Measurements from ENCODE around the gene STPG2. TPM values are rescaled to one million over a fixed set of nuclear protein-coding genes. Genes with fewer than 3 reads are reported as not detected.
"Not testable (repeated sequence)": the region's sequence is repeated elsewhere in the genome, so short reads cannot be mapped to it uniquely, and the experiment has no call there.

Gene STPG2
- total RNA-seq, 1 donor from 2014 or later, result 0.52 TPM

- H3K4me3 ChIP-seq (ENCODE audit: low read length in 3 of 3), result no peak overlapping the region
- H3K4me1 ChIP-seq (ENCODE audit: control insufficient read depth in 3 of 3, insufficient read depth in 3 of 3, low read length in 3 of 3), result no peaks in the 10 kb centered on the region
- no peak overlapping the region for H3K27ac ChIP-seq (ENCODE audit: low read depth, low read length)
- no peak overlapping the region for H3K9ac ChIP-seq (ENCODE audit: low read depth in 1 of 3, low read length in 3 of 3)
- no peaks in the 10 kb centered on the region for H3K27me3 ChIP-seq (ENCODE audit: control insufficient read depth in 3 of 3, insufficient read depth in 3 of 3, low read length in 3 of 3)
- H3K36me3 ChIP-seq (ENCODE audit: control insufficient read depth in 3 of 3, insufficient read depth in 3 of 3, low read length in 3 of 3), result no peaks in the 10 kb centered on the region
- H3K9me3 ChIP-seq (ENCODE audit: control insufficient read depth in 3 of 3, low read length in 3 of 3), result no peaks in the 10 kb centered on the region
Observed at GRCh38 chr4:97560009-97560408, 583.3 kb downstream of the STPG2 start.

GRCh38 chr4:97558204-97558778, 585.0 kb downstream of the STPG2 start:
- Histone ChIP-seq H3K9ac (ENCODE audit: low read depth in 1 of 3, low read length in 3 of 3) (no peak overlapping the region), H3K9me3 (ENCODE audit: control insufficient read depth in 3 of 3, low read length in 3 of 3) (no peaks in the 10 kb centered on the region), H3K27me3 (ENCODE audit: control insufficient read depth in 3 of 3, insufficient read depth in 3 of 3, low read length in 3 of 3) (no peaks in the 10 kb centered on the region), H3K4me1 (ENCODE audit: control insufficient read depth in 3 of 3, insufficient read depth in 3 of 3, low read length in 3 of 3) (no peaks in the 10 kb centered on the region), H3K36me3 (ENCODE audit: control insufficient read depth in 3 of 3, insufficient read depth in 3 of 3, low read length in 3 of 3) (no peaks in the 10 kb centered on the region), H3K4me3 (ENCODE audit: low read length in 3 of 3) (no peak overlapping the region), H3K27ac (ENCODE audit: low read depth, low read length) (no peak overlapping the region)

DNA sequence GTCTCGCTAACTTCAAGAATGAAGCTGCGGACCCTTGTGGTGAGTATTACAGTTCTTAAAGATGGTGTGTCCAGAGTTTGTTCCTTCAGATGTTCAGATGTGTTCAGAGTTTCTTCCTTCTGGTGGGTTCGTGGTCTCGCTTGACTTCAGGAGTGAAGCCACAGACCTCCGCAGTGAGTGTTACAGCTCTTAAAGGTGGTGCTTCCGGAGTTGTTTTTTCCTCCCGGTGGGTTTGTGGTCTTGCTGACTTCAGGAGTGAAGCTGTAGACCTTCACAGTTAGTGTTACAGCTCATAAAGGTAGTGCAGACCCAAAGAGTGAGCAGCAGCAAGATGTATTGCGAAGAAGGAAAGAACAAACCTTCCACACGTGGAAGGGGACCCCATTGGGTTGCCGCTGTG, 592.6 kb downstream of the STPG2 start:
- H3K9ac ChIP-seq (ENCODE audit: low read depth in 1 of 3, low read length in 3 of 3); H3K9me3 ChIP-seq (ENCODE audit: control insufficient read depth in 3 of 3, low read length in 3 of 3); H3K36me3 ChIP-seq (ENCODE audit: control insufficient read depth in 3 of 3, insufficient read depth in 3 of 3, low read length in 3 of 3): not testable (repeated sequence)

DNA sequence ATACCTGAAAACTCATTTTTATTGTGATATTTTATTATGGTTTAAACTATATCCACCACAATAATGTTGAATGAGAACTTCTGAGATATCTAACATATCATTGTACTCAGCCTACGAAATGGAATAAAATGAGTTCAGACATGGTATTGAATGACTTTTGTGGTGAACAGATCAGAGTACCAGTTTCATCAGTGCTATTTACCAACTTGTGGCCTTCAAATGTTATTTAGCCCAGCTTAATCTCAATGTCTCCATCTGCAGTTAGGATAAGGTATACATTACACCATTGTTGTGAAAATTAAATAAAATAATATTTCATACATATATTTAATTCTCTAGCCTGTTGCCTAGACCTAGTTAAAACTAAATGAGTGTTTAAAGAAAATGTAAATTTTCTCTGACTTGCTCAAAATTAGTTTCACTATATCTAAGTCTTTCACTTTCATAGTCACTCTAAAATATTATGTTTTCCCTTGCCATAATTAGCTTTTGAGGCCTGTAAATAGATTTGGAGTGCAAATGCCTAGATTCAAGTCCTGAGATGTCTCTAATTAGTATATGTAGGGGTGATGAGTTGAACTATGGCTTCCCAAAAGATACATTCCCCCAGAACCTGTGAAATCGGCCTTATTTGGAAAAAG, 594.2 kb downstream of the STPG2 start:
- no peak overlapping the region for H3K9ac ChIP-seq (ENCODE audit: low read depth in 1 of 3, low read length in 3 of 3)
- H3K4me3 ChIP-seq (ENCODE audit: low read length in 3 of 3), result no peak overlapping the region
- no peaks in the 10 kb centered on the region for H3K27me3 ChIP-seq (ENCODE audit: control insufficient read depth in 3 of 3, insufficient read depth in 3 of 3, low read length in 3 of 3)
- H3K4me1 ChIP-seq (ENCODE audit: control insufficient read depth in 3 of 3, insufficient read depth in 3 of 3, low read length in 3 of 3), result no peaks in the 10 kb centered on the region
- no peaks in the 10 kb centered on the region for H3K36me3 ChIP-seq (ENCODE audit: control insufficient read depth in 3 of 3, insufficient read depth in 3 of 3, low read length in 3 of 3)
- H3K27ac ChIP-seq (ENCODE audit: low read depth, low read length), result no peak overlapping the region
- H3K9me3 ChIP-seq (ENCODE audit: control insufficient read depth in 3 of 3, low read length in 3 of 3), result no peaks in the 10 kb centered on the region

More for the DNA sequence above, 592.6 kb downstream of the STPG2 start:
- H3K4me3 ChIP-seq (ENCODE audit: low read length in 3 of 3); H3K4me1 ChIP-seq (ENCODE audit: control insufficient read depth in 3 of 3, insufficient read depth in 3 of 3, low read length in 3 of 3); H3K27me3 ChIP-seq (ENCODE audit: control insufficient read depth in 3 of 3, insufficient read depth in 3 of 3, low read length in 3 of 3); H3K27ac ChIP-seq (ENCODE audit: low read depth, low read length): not testable (repeated sequence)

- Histone ChIP-seq H3K27ac (ENCODE audit: low read depth, low read length) (no peak overlapping the region), H3K9me3 (ENCODE audit: control insufficient read depth in 3 of 3, low read length in 3 of 3) (no peaks in the 10 kb centered on the region), H3K4me1 (ENCODE audit: control insufficient read depth in 3 of 3, insufficient read depth in 3 of 3, low read length in 3 of 3) (no peaks in the 10 kb centered on the region), H3K4me3 (ENCODE audit: low read length in 3 of 3) (no peak overlapping the region), H3K27me3 (ENCODE audit: control insufficient read depth in 3 of 3, insufficient read depth in 3 of 3, low read length in 3 of 3) (no peaks in the 10 kb centered on the region), H3K9ac (ENCODE audit: low read depth in 1 of 3, low read length in 3 of 3) (no peak overlapping the region), H3K36me3 (ENCODE audit: control insufficient read depth in 3 of 3, insufficient read depth in 3 of 3, low read length in 3 of 3) (no peaks in the 10 kb centered on the region)
Observed at GRCh38 chr4:97548186-97548585, 595.1 kb downstream of the STPG2 start.

DNA sequence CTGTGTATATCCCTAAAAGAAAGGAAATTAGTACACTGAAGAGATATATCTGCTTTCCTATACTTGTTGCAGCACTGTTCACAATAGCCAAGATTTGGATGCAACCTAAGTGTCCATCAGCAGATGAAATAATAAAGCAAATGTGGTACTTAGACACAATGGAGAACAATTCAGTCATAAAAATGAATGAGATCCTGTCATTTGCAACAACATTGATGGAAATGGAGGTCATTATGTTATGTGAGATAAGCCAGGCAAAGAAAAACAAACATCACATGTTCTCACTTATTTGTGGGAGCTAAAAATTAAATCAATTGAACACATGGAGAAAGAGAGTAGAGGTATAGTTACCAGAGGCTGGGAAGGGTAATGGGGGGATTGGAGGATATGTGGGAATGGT, 611.9 kb downstream of the STPG2 start:
- Histone ChIP-seq H3K27ac (ENCODE audit: low read depth, low read length) (no peak overlapping the region), H3K9ac (ENCODE audit: low read depth in 1 of 3, low read length in 3 of 3) (no peak overlapping the region), H3K4me3 (ENCODE audit: low read length in 3 of 3) (no peak overlapping the region), H3K4me1 (ENCODE audit: control insufficient read depth in 3 of 3, insufficient read depth in 3 of 3, low read length in 3 of 3) (no peaks in the 10 kb centered on the region), H3K36me3 (ENCODE audit: control insufficient read depth in 3 of 3, insufficient read depth in 3 of 3, low read length in 3 of 3) (no peaks in the 10 kb centered on the region), H3K9me3 (ENCODE audit: control insufficient read depth in 3 of 3, low read length in 3 of 3) (no peaks in the 10 kb centered on the region), H3K27me3 (ENCODE audit: control insufficient read depth in 3 of 3, insufficient read depth in 3 of 3, low read length in 3 of 3) (no peaks in the 10 kb centered on the region)

DNA sequence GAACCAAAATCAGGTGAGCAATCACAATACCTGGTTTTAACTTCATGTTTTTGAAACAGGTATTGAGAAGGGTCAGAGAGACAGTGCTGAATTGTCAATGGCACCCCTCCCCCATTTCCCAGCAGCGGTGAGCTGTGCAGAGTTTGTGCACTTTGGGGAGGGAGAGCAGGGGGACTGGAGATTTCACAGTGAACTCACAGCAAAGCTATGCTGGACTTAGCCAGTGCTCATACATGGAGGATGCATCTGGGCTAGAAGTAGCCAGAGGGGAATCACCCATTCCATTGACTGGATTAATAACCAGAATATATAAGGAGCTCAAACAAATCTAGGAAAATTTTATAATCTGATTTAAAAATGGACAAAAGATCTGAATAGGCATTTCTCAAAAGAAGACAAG, 612.6 kb downstream of the STPG2 start:
- no peak overlapping the region for H3K27ac ChIP-seq (ENCODE audit: low read depth, low read length)
- no peak overlapping the region for H3K9ac ChIP-seq (ENCODE audit: low read depth in 1 of 3, low read length in 3 of 3)
- H3K36me3 ChIP-seq (ENCODE audit: control insufficient read depth in 3 of 3, insufficient read depth in 3 of 3, low read length in 3 of 3), result no peaks in the 10 kb centered on the region
- H3K27me3 ChIP-seq (ENCODE audit: control insufficient read depth in 3 of 3, insufficient read depth in 3 of 3, low read length in 3 of 3), result no peaks in the 10 kb centered on the region
- no peak overlapping the region for H3K4me3 ChIP-seq (ENCODE audit: low read length in 3 of 3)
- no peaks in the 10 kb centered on the region for H3K4me1 ChIP-seq (ENCODE audit: control insufficient read depth in 3 of 3, insufficient read depth in 3 of 3, low read length in 3 of 3)
- H3K9me3 ChIP-seq (ENCODE audit: control insufficient read depth in 3 of 3, low read length in 3 of 3), result no peaks in the 10 kb centered on the region

GRCh38 chr4:97525236-97525635, 618.0 kb downstream of the STPG2 start:
- Histone ChIP-seq H3K27me3 (ENCODE audit: control insufficient read depth in 3 of 3, insufficient read depth in 3 of 3, low read length in 3 of 3) (no peaks in the 10 kb centered on the region), H3K36me3 (ENCODE audit: control insufficient read depth in 3 of 3, insufficient read depth in 3 of 3, low read length in 3 of 3) (no peaks in the 10 kb centered on the region), H3K9me3 (ENCODE audit: control insufficient read depth in 3 of 3, low read length in 3 of 3) (no peaks in the 10 kb centered on the region), H3K9ac (ENCODE audit: low read depth in 1 of 3, low read length in 3 of 3) (no peak overlapping the region), H3K4me3 (ENCODE audit: low read length in 3 of 3) (no peak overlapping the region), H3K27ac (ENCODE audit: low read depth, low read length) (no peak overlapping the region), H3K4me1 (ENCODE audit: control insufficient read depth in 3 of 3, insufficient read depth in 3 of 3, low read length in 3 of 3) (no peaks in the 10 kb centered on the region)

DNA sequence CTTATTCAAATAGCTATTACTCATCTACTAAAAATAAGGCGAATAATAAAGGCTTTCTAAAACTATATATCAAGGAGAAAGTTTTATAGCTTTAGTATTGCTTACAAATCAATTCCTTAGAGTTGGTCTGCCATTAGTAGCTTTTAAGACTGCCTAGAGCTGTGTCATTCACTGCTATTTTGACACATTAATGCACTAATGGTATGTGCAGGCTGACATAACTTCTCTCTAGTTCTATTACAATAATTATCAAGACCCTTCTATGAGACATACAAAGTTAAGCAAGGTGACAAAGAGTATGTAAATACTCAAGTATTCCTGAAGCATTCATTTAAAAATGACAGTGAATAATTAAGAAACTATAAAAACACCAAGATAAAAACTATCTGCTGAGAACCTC, 625.3 kb downstream of the STPG2 start:
- H3K9ac ChIP-seq (ENCODE audit: low read depth in 1 of 3, low read length in 3 of 3), result no peak overlapping the region
- no peaks in the 10 kb centered on the region for H3K9me3 ChIP-seq (ENCODE audit: control insufficient read depth in 3 of 3, low read length in 3 of 3)
- no peaks in the 10 kb centered on the region for H3K36me3 ChIP-seq (ENCODE audit: control insufficient read depth in 3 of 3, insufficient read depth in 3 of 3, low read length in 3 of 3)
- H3K27me3 ChIP-seq (ENCODE audit: control insufficient read depth in 3 of 3, insufficient read depth in 3 of 3, low read length in 3 of 3), result no peaks in the 10 kb centered on the region
- H3K4me1 ChIP-seq (ENCODE audit: control insufficient read depth in 3 of 3, insufficient read depth in 3 of 3, low read length in 3 of 3), result no peaks in the 10 kb centered on the region
- H3K4me3 ChIP-seq (ENCODE audit: low read length in 3 of 3), result no peak overlapping the region
- H3K27ac ChIP-seq (ENCODE audit: low read depth, low read length), result no peak overlapping the region

DNA sequence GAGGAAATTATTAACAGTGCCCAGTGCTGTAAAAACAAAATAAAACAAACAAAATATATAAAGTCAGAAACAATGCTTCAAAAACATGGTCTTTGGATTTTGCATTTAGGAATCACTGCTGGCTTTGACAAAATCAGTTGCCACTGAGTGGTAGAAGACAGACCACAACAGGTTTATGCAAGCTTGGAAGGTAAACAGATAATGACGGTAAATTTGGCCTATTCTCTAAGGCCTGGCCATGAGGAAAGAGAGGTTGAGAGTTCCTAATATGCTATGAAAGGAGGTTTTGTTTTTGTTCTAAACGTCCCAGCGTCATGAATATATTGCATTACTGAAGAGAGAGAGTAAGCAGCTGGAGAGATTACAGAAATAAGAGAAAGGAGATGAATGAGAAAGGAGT, 629.4 kb downstream of the STPG2 start:
- Histone ChIP-seq H3K4me1 (ENCODE audit: control insufficient read depth in 3 of 3, insufficient read depth in 3 of 3, low read length in 3 of 3) (no peaks in the 10 kb centered on the region), H3K27ac (ENCODE audit: low read depth, low read length) (no peak overlapping the region), H3K36me3 (ENCODE audit: control insufficient read depth in 3 of 3, insufficient read depth in 3 of 3, low read length in 3 of 3) (no peaks in the 10 kb centered on the region), H3K27me3 (ENCODE audit: control insufficient read depth in 3 of 3, insufficient read depth in 3 of 3, low read length in 3 of 3) (no peaks in the 10 kb centered on the region), H3K9me3 (ENCODE audit: control insufficient read depth in 3 of 3, low read length in 3 of 3) (no peaks in the 10 kb centered on the region), H3K4me3 (ENCODE audit: low read length in 3 of 3) (no peak overlapping the region), H3K9ac (ENCODE audit: low read depth in 1 of 3, low read length in 3 of 3) (no peak overlapping the region)
